Measurements from ENCODE around the gene ATRAID.

DNA sequence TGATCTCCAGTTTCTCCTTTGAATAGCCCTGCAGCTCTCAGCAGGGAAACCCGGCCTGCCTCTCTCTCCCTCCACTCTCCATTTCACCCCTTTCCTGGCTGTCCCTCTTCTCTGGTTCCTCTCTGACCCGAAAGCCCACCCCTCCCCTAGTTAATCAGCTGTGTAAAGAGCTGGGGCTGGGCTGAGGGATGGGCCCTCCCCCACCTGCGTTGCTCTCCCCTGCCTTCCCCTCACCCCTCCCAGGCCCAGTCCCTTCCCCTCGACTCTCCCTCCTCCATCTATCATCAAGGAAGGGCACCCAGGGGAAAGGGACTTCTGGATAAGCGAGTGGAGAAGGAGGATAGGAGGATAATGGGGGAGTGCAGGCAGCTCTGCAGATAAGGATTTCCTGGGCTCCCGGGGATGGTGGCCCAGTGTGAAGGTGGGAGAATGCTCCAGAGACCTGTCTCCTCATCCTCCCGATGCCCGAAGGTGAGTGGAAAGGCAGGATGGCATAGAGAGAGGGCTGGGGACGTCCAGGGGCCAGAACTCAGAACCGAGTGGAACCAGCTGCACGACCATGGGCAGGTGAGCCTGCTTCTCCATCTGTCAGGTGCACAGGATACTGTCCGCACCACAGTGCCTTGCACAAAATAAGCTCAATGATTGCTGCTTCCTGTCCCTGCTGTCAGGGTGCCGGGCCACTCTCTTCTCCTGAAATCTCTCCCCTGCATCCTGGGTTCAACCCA lies 39.0 kb downstream of the ATRAID start:
- TF ChIP-seq POLR2A (IDR thresholded peaks at IDR 0.05) (no peak), POLR2AphosphoS5 (IDR thresholded peaks at IDR 0.05) (no peak)
- TF ChIP-seq, protein P1, sequence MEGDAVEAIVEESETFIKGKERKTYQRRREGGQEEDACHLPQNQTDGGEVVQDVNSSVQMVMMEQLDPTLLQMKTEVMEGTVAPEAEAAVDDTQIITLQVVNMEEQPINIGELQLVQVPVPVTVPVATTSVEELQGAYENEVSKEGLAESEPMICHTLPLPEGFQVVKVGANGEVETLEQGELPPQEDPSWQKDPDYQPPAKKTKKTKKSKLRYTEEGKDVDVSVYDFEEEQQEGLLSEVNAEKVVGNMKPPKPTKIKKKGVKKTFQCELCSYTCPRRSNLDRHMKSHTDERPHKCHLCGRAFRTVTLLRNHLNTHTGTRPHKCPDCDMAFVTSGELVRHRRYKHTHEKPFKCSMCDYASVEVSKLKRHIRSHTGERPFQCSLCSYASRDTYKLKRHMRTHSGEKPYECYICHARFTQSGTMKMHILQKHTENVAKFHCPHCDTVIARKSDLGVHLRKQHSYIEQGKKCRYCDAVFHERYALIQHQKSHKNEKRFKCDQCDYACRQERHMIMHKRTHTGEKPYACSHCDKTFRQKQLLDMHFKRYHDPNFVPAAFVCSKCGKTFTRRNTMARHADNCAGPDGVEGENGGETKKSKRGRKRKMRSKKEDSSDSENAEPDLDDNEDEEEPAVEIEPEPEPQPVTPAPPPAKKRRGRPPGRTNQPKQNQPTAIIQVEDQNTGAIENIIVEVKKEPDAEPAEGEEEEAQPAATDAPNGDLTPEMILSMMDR (IDR thresholded peaks at IDR 0.05 in 8 of 11, conservative IDR thresholded peaks at IDR 0.05 in 3 of 11) = no peak
